B cell (primary cell): Measurements from ENCODE around the gene NAPSA. TPM values are rescaled to one million over a fixed set of nuclear protein-coding genes. Genes with fewer than 3 reads are reported as not detected.

Source experiments
- ATAC-seq: fragments of 200-7000 bp; cut with Tn5 transposase; one replicate; pipeline ENCODE4 v1.10.0; 2021; ENCODE audit warnings: low read depth, mild to moderate bottlenecking, moderate number of reproducible peaks, moderate library complexity
- CTCF ChIA-PET: fragments of 350-600 bp; sonication (Branson Sonifier 250); formaldehyde crosslinking; loops from one replicate; lab custom pipeline; 2021; ENCODE audit warnings: antibody characterized with exemption, inconsistent platforms; lab: Charles Lee
- POLR2A ChIA-PET: fragments of 350-600 bp; sonication (Branson Sonifier 250); formaldehyde crosslinking; loops from one replicate; lab custom pipeline; 2021; ENCODE audit warnings: antibody characterized with exemption; lab: Charles Lee
- DNase-seq: peaks from one replicate; pipeline ENCODE4 v3.0.0; 2013
- H2AFZ ChIP-seq: 2 replicates; pipeline ENCODE4 v1.6.1; 2012; ENCODE audit warnings: mild to moderate bottlenecking, low read depth, low read length; ENCODE audit not compliant: insufficient read depth, poor library complexity, severe bottlenecking
- H3K27ac ChIP-seq, 2 donors: 1 replicate in 1 of 2; 2 replicates in 1 of 2; pipeline ENCODE4 v1.5.1; 2012 to 2013; ENCODE audit warnings: low read length in 2 of 2, mild to moderate bottlenecking in 2 of 2, moderate library complexity in 1 of 2
- H3K27me3 ChIP-seq, 4 experiments: fragments of 200-600 bp in 1 of 4; sonication (generic) in 1 of 4; replicated peaks in 1 of 4; 1 replicate in 2 of 4; 2 replicates in 2 of 4; pipeline versions ENCODE4 v1.6.1 to v1.7.0; 2013 to 2016; ENCODE audit warnings: low read length in 3 of 4, mild to moderate bottlenecking in 2 of 4, mixed read lengths in 1 of 4, moderate library complexity in 1 of 4; ENCODE audit not compliant: insufficient read depth in 4 of 4, control insufficient read depth in 3 of 4; ENCODE audit errors: control extremely low read depth in 1 of 4
- H3K36me3 ChIP-seq, 2 experiments: replicated peaks in 1 of 2; 1 replicate in 1 of 2; 2 replicates in 1 of 2; pipeline versions ENCODE4 v1.6.1 to v1.7.1; 2013; ENCODE audit warnings: low read length in 1 of 2; ENCODE audit not compliant: insufficient read depth in 2 of 2, control insufficient read depth in 1 of 2; ENCODE audit errors: control extremely low read depth in 1 of 2, extremely low read depth in 1 of 2
- H3K4me1 ChIP-seq, 2 donors: fragments of 200-600 bp in 1 of 2; sonication (generic) in 1 of 2; 1 replicate in 1 of 2; 2 replicates in 1 of 2; pipeline versions ENCODE4 v1.5.1 to v1.6.1; 2013 to 2017; ENCODE audit warnings: low read length in 2 of 2; ENCODE audit not compliant: control insufficient read depth in 2 of 2, insufficient read depth in 2 of 2
- H3K4me2 ChIP-seq: replicated peaks from 2 replicates; pipeline ENCODE3; 2012; ENCODE audit warnings: mild to moderate bottlenecking, low read depth, low read length; ENCODE audit not compliant: poor library complexity, severe bottlenecking
- H3K4me3 ChIP-seq, 5 experiments: fragments of 200-600 bp in 1 of 5; sonication (generic) in 1 of 5; 1 replicate in 3 of 5; 2 replicates in 2 of 5; pipeline versions ENCODE4 v1.5.1 to v1.7.0; 2011 to 2016; ENCODE audit warnings: low read length in 4 of 5, mild to moderate bottlenecking in 4 of 5, low read depth in 2 of 5, control low read depth in 1 of 5, moderate library complexity in 1 of 5; ENCODE audit not compliant: insufficient read depth in 1 of 5; ENCODE audit errors: control extremely low read depth in 1 of 5, extremely low read depth in 1 of 5
- H3K79me2 ChIP-seq: fragments of 200-600 bp; sonication (generic); one replicate; pipeline ENCODE4 v1.6.0; 2016; ENCODE audit warnings: low read length; ENCODE audit not compliant: control insufficient read depth, insufficient read depth
- H3K9ac ChIP-seq: fragments of 200-600 bp; sonication (generic); 2 replicates; pipeline ENCODE4 v1.6.1; 2017; ENCODE audit warnings: mild to moderate bottlenecking, low read length, moderate library complexity
- H3K9me3 ChIP-seq, 3 donors: one replicate each; pipeline versions ENCODE4 v1.6.1 to v1.7.1; 2013; ENCODE audit warnings: low read length in 2 of 3; ENCODE audit not compliant: control insufficient read depth in 2 of 3, insufficient read depth in 1 of 3; ENCODE audit errors: control extremely low read depth in 1 of 3
- H4K20me1 ChIP-seq: 2 replicates; pipeline ENCODE4 v1.6.0; 2012; ENCODE audit warnings: mild to moderate bottlenecking, low read length; ENCODE audit not compliant: insufficient read depth, control insufficient read depth, poor library complexity, severe bottlenecking
- H3K27ac Mint-ChIP-seq: one replicate; pipeline ENCODE4 v1.8.0; 2021; ENCODE audit warnings: mixed read lengths
- H3K27me3 Mint-ChIP-seq: one replicate; pipeline ENCODE4 v1.8.0; 2021; ENCODE audit warnings: mixed read lengths
- H3K4me1 Mint-ChIP-seq: one replicate; pipeline ENCODE4 v1.8.0; 2021; ENCODE audit warnings: mixed read lengths
- H3K4me3 Mint-ChIP-seq: one replicate; pipeline ENCODE4 v1.8.0; 2021; ENCODE audit warnings: mixed read lengths
- H3K9me3 Mint-ChIP-seq: one replicate; pipeline ENCODE4 v1.8.0; 2022; ENCODE audit warnings: mixed read lengths; ENCODE audit not compliant: insufficient read depth
- EZH2 ChIP-seq: IDR thresholded peaks from 2 replicates; pipeline ENCODE4 v1.6.1; 2012; ENCODE audit warnings: borderline replicate concordance, low read depth, mild to moderate bottlenecking, moderate library complexity, low read length; ENCODE audit not compliant: insufficient read depth, poor library complexity, severe bottlenecking
- WGBS: methylation state at CpG from one replicate; pipeline ENCODE4 v1.1.5; 2013; ENCODE audit warnings: missing lambda C conversion rate; ENCODE audit not compliant: insufficient coverage; 5-methylcytosine and 5-hydroxymethylcytosine counted together
- intact Hi-C: fragments of 100-400 bp; cut with micrococcal nuclease; formaldehyde crosslinking; loops from one replicate; pipeline ENCODE4 v1.10.0; 2022
- polyA plus RNA-seq: library from polyadenylated mRNA; depleted of rRNA; stranded (reverse); fragments of >200 nt; gene quantifications from 2 replicates; pipeline ENCODE4 v1.2.3, GENCODE V29; 2012
- total RNA-seq, 2 donors: library from RNA; stranded (reverse); fragments of 120-200 nt in 1 of 2; gene quantifications; 1 replicate in 1 of 2; 2 replicates in 1 of 2; pipeline versions ENCODE4 v1.2.3 to v1.2.4, GENCODE V29; 2013 to 2022
- TF ChIP-seq, protein P1 (sequence below): fragments of 200-600 bp; IDR thresholded peaks from one replicate; pipeline ENCODE4 v1.8.0; 2022; ENCODE audit warnings: antibody characterized with exemption, mild to moderate bottlenecking

Gene NAPSA
- total and polyA plus RNA-seq, 2 donors (not counting 1 experiment from before 2014, with no cell fraction given), result 4.0 to 4.7 TPM

DNA sequence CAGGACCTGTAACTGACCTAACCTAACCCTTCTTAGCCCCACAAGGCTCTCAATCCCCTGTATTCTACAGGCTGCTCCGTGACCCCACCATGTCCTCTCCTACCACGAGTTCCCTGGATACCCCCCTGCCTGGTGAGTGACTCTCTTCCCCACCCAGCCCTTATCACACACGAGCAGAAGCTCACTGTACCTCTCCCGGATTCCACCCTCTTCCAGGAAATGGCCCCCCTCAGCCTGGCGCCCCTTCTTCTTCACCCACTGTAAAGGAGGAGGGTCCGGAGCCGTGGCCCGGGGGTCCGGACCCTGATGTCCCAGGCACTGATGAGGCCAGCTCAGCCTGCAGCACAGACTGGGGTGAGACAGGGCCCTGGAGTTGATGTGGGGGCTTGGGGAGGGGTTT, 12.1 kb upstream of the NAPSA start:
- H3K9me3 ChIP-seq, result no peaks in the 10 kb centered on the region
- peak overlapping the region; percentile 97 for H3K4me3 Mint-ChIP-seq
- no peak overlapping the region for H3K4me3 ChIP-seq
- peaks cover 1 to 53% of the 10 kb centered on the region in 2 experiments for H3K36me3 ChIP-seq
- peak overlapping the region; percentile 89 for H3K4me2 ChIP-seq
- H2AFZ ChIP-seq, result no peak overlapping the region
- intact Hi-C loops, result loop anchor here (2.0 kb wide), 4 partner anchors 21 to 427 kb away; no protein-coding TSS in a partner anchor
- H3K27ac ChIP-seq, result peak overlapping the region in 1 of 2 donors; percentile 41
- peaks cover 50% of the 10 kb centered on the region for H4K20me1 ChIP-seq
- WGBS, result 65% methylated on average over 3 of the region's 9 CpGs
- H3K27me3 Mint-ChIP-seq, result no peaks in the 10 kb centered on the region
- TF ChIP-seq, protein P1, sequence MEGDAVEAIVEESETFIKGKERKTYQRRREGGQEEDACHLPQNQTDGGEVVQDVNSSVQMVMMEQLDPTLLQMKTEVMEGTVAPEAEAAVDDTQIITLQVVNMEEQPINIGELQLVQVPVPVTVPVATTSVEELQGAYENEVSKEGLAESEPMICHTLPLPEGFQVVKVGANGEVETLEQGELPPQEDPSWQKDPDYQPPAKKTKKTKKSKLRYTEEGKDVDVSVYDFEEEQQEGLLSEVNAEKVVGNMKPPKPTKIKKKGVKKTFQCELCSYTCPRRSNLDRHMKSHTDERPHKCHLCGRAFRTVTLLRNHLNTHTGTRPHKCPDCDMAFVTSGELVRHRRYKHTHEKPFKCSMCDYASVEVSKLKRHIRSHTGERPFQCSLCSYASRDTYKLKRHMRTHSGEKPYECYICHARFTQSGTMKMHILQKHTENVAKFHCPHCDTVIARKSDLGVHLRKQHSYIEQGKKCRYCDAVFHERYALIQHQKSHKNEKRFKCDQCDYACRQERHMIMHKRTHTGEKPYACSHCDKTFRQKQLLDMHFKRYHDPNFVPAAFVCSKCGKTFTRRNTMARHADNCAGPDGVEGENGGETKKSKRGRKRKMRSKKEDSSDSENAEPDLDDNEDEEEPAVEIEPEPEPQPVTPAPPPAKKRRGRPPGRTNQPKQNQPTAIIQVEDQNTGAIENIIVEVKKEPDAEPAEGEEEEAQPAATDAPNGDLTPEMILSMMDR, result no peak
- TF ChIP-seq EZH2, result no peak
- no peaks in the 10 kb centered on the region for H3K9me3 Mint-ChIP-seq
- DNase-seq, result no peak
- H3K27ac Mint-ChIP-seq, result peak overlapping the region; percentile 83
- H3K27me3 ChIP-seq, result no peaks in the 10 kb centered on the region
- peaks cover 19% of the 10 kb centered on the region for H3K4me1 Mint-ChIP-seq
- H3K79me2 ChIP-seq, result peaks cover 17% of the 10 kb centered on the region
- H3K4me1 ChIP-seq, result peaks cover 6 to 14% of the 10 kb centered on the region in 2 donors
- no peak for ATAC-seq
- CTCF ChIA-PET, result interaction anchor here (0.9 to 2.9 kb wide), 2 partner anchors 9 to 83 kb away, joined by 3 to 15 read pairs; no protein-coding TSS in a partner anchor
- no peak overlapping the region for H3K9ac ChIP-seq
- POLR2A ChIA-PET, result no interaction called here

DNA sequence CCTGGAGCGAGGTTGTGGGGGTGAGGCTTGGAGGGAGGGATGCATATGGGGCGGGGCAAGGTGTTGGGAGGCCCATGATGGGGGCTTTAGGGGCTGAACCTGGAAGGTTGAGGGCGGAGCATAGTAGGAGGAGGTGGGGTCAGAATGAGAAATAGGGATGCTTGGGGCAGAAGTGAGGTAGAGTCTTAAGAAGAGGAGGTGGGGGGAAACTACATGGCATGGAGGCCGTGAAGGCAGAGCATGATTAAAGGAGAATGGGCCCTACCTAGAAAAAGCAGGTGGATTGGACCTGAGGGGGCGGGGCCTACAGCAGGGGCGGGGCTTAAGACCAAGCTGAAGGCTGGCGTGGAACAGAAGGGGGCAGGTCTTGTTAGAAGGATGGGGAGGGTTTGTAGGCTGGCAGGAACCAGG, 11.6 kb upstream of the NAPSA start:
- DNase-seq (peak; percentile 72), ATAC-seq (peak; percentile 20)
- POLR2A ChIA-PET, result no interaction called here
- Histone ChIP-seq H3K27me3 (no peaks in the 10 kb centered on the region), H3K27ac (peak overlapping the region; percentile 36 to 41), H3K4me2 (peak overlapping the region; percentile 89), H3K4me3 (peak overlapping the region in 2 of 5 experiments; percentile 12 to 35), H3K79me2 (peaks cover 17% of the 10 kb centered on the region), H4K20me1 (peaks cover 50% of the 10 kb centered on the region), H3K9ac (peak overlapping the region; percentile 19), H3K9me3 (no peaks in the 10 kb centered on the region), H2AFZ (no peak overlapping the region), H3K36me3 (peaks cover 1 to 49% of the 10 kb centered on the region in 2 experiments), H3K4me1 (peaks cover 6 to 14% of the 10 kb centered on the region in 2 donors)
- CTCF ChIA-PET, result interaction anchor here (2.9 kb wide), 1 partner anchor 84 kb away, joined by 15 read pairs; no protein-coding TSS in a partner anchor
- WGBS, result 66% methylated on average over 4 of the region's 7 CpGs
- TF ChIP-seq EZH2, result no peak
- Mint-ChIP-seq H3K27ac (peak overlapping the region; percentile 83), H3K4me1 (peaks cover 19% of the 10 kb centered on the region), H3K9me3 (no peaks in the 10 kb centered on the region), H3K27me3 (no peaks in the 10 kb centered on the region), H3K4me3 (peak overlapping the region; percentile 97)
- intact Hi-C loops, result loop anchor here (2.0 kb wide), 4 partner anchors 20 to 428 kb away; no protein-coding TSS in a partner anchor
